NCI-H146 (cell line): ENCODE results near the gene TMEM176B.

ENCODE experiments used
- DNase-seq: peaks from one replicate; lab custom pipeline; 2025; lab: John Stamatoyannopoulos, UW

TMEM176B gene

DNA sequence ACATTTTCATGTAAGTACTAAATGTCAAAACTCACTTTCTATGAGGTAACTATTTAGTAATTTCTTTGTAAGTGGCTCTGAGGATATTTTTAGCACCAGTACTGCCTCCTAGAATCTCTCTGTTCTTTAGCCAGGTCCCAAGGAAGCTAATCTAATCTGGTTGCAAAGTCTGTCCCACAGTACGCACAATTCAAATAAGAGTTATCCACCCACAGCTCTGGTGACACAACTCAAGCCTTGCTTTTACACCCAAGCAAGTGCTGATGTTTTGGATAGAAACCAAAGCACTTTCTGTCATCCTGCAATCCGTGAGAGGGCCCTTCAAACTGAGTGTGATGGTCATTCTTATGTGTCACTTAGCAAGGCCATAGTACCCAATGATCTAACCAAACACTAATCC is 48.5 kb downstream of the TMEM176B start:
- no peak for DNase-seq

DNA sequence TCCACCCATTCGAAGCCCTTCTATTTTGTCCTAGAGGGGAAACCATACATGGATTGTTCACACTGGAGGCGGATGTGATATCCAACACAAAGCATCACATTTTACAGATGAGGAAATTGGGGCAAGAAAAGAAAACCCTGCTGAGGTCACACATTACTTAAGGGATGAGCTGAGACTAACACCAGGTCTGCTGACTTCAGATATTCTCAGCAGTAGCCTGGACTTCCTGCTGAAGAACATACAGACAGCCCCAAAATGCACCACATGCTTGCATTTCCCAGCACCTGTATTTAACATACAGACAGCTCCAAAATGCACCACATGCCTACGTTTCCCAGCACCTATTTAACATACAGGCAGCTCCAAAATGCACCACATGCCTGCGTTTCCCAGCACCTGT is 51.8 kb downstream of the TMEM176B start:
- no peak for DNase-seq

DNA sequence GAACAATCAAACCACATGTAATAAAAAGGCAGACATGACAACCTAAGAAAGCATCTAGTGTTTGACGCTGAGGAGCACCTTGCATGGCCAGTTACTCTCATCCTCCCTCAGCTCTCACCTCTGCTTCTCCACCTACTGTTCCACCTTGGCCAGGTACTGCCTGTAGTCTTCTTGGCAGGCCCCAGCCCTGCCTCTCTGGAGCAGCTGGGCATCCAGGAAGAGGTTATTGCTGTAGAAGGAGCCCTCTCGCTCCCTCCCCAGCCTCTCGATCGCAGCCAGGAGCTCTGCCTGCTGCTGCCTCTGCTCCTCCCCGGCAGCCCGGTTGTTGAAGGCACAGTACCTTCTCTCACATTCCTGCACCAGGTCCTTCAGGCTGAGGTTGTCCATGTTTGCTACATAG is 53.2 kb downstream of the TMEM176B start:
- DNase-seq, result no peak

DNA sequence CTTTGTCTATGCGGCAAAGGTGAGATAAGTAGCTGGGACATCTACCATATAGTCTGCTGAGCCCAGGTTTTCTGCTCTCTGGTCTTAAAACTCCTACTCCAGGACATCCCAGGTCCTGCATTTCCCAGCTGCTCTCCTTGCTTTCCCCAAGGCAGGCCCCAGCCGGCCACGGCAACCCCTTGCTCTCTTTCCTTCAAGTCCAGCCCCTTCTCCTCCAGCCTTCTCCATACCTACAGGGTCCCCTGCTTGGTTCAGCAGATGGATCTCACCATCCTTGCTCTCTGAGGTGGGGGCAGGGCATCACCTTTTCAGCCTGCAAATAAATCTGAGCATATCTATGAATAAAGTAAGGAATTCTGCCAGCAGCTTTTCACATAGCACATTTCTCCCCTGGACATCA is 54.3 kb downstream of the TMEM176B start:
- DNase-seq, result no peak

DNA sequence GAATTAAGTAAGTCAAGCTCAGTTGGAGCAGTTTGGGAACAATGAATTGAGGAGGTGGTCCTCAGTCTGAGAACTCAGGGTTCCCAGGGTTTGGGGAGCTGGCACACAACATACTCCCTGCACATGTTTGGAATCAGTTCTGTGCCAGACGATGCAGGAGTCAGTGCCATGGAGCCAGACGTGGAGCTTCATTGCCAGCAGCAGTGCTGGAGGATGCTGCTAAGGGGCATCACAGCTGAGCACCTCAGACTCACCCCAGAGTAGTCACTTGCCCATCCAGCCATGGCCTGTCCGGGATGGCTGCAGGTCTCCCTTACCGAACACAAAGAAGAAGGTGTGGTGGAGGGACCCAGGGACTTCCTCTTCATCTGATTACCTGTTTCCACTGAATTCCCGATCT is 55.1 kb downstream of the TMEM176B start:
- DNase-seq, result no peak

DNA sequence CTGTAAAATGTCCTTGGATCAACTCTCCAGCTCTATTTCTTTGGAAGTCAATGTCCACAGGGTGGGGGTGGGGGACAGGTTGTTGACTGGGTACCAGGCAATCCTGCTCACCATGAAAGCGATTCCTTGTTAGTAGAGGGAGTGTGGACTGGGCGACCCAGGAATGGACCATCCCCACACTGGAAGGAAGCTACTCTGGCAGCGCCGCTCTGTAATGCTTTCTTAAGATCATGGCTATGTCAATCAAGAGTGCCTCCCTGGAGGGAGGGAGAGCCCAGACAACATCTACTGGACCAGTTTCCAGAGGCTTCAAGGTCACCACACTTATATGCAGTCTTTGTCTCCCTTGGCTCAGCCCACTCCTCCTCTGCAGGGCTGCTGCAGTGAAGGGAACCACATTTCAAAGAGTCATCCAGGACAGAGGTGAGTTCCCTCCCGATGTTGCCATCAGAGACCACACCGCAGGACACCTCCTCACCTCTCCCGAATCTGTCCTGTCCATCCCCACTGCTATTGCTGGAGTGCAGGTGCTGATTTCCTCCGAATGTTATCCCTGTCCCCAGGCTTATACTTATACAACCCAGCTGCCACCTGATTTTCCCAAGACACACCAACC is 56.0 kb downstream of the TMEM176B start:
- DNase-seq, result no peak

DNA sequence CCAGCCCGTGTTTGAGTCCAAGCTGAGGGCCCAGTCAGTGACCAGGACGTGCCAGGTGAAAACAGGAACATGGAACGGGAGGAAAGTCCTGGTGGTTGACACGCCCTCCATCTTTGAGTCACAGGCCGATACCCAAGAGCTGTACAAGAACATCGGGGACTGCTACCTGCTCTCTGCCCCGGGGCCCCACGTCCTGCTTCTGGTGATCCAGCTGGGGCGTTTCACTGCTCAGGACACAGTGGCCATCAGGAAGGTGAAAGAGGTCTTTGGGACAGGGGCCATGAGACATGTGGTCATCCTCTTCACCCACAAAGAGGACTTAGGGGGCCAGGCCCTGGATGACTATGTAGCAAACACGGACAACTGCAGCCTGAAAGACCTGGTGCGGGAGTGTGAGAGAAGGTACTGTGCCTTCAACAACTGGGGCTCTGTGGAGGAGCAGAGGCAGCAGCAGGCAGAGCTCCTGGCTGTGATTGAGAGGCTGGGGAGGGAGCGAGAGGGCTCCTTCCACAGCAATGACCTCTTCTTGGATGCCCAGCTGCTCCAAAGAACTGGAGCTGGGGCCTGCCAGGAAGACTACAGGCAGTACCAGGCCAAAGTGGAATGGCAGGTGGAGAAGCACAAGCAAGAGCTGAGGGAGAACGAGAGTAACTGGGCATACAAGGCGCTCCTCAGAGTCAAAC is 57.7 kb downstream of the TMEM176B start:
- no peak for DNase-seq
